SK-N-SH treated with all-trans-retinoic acid at 6 μM for 48 hours (cell line): ENCODE measurements around the gene ST6GAL2.
A peak's percentile ranks its signal among the peaks of the same experiment; 100 is the strongest.

Experiments
- ARNTL ChIP-seq: fragments of 450-650 bp; formaldehyde crosslinking; IDR thresholded peaks from 2 replicates; pipeline ENCODE4 v1.5.0; 2020; ENCODE audit warnings: low read depth, mild to moderate bottlenecking, moderate library complexity, borderline replicate concordance
- CSDC2 ChIP-seq: fragments of 250-450 bp; sonication (Bioruptor Pico); IDR thresholded peaks from 2 replicates; pipeline ENCODE4 v1.5.0; 2020; ENCODE audit warnings: mild to moderate bottlenecking, moderate library complexity
- ESRRG ChIP-seq: fragments of 250-450 bp; sonication (Bioruptor Pico); IDR thresholded peaks from 2 replicates; pipeline ENCODE4 v1.6.1; 2021; ENCODE audit warnings: mild to moderate bottlenecking
- OSR1 ChIP-seq: fragments of 250-450 bp; sonication (Bioruptor Pico); IDR thresholded peaks from 2 replicates; pipeline ENCODE4 v1.8.0; 2022; ENCODE audit warnings: moderate library complexity, mild to moderate bottlenecking, inconsistent platforms
- PATZ1 ChIP-seq: fragments of 250-450 bp; sonication (Bioruptor Pico); IDR thresholded peaks from 2 replicates; pipeline ENCODE4 v1.8.0; 2020; ENCODE audit warnings: mild to moderate bottlenecking, moderate library complexity, borderline replicate concordance
- RARB ChIP-seq: fragments of 250-450 bp; sonication (Bioruptor Pico); IDR thresholded peaks from 2 replicates; pipeline ENCODE4 v1.8.0; 2021; ENCODE audit warnings: mild to moderate bottlenecking, moderate library complexity
- SNAI2 ChIP-seq: fragments of 250-450 bp; sonication (Bioruptor Pico); IDR thresholded peaks from 2 replicates; pipeline ENCODE4 v1.5.0; 2020; ENCODE audit warnings: mild to moderate bottlenecking, moderate library complexity
- TOX ChIP-seq: fragments of 250-450 bp; sonication (Bioruptor Pico); IDR thresholded peaks from 2 replicates; pipeline ENCODE4 v1.8.0; 2021; ENCODE audit warnings: mild to moderate bottlenecking, moderate library complexity, borderline replicate concordance
- ZFP3 ChIP-seq: fragments of 250-450 bp; sonication (Bioruptor Pico); IDR thresholded peaks from 2 replicates; pipeline ENCODE4 v1.5.0; 2020; ENCODE audit warnings: mild to moderate bottlenecking, moderate library complexity
- ZFP30 ChIP-seq: fragments of 450-650 bp; formaldehyde crosslinking; IDR thresholded peaks from 2 replicates; pipeline ENCODE4 v1.5.0; 2022; ENCODE audit warnings: mild to moderate bottlenecking, moderate library complexity
- ZNF565 ChIP-seq: fragments of 450-650 bp; formaldehyde crosslinking; conservative IDR thresholded peaks from 2 replicates; pipeline ENCODE4 v1.5.0; 2020; ENCODE audit warnings: low read depth, mild to moderate bottlenecking, moderate library complexity
- ZNF70 ChIP-seq: fragments of 450-650 bp; formaldehyde crosslinking; IDR thresholded peaks from 2 replicates; pipeline ENCODE4 v1.5.0; 2020; ENCODE audit warnings: mild to moderate bottlenecking, moderate library complexity
- TF ChIP-seq, protein P1 (sequence below): fragments of 250-450 bp; sonication (Bioruptor Pico); IDR thresholded peaks from 2 replicates; pipeline ENCODE4 v1.5.1; 2020; ENCODE audit warnings: low read depth, mild to moderate bottlenecking, moderate library complexity
- TF ChIP-seq, protein P2 (sequence below): fragments of 250-450 bp; sonication (Bioruptor Pico); IDR thresholded peaks from 2 replicates; pipeline ENCODE4 v1.5.0; 2020; ENCODE audit warnings: mild to moderate bottlenecking, moderate library complexity

- TF ChIP-seq, protein P1, sequence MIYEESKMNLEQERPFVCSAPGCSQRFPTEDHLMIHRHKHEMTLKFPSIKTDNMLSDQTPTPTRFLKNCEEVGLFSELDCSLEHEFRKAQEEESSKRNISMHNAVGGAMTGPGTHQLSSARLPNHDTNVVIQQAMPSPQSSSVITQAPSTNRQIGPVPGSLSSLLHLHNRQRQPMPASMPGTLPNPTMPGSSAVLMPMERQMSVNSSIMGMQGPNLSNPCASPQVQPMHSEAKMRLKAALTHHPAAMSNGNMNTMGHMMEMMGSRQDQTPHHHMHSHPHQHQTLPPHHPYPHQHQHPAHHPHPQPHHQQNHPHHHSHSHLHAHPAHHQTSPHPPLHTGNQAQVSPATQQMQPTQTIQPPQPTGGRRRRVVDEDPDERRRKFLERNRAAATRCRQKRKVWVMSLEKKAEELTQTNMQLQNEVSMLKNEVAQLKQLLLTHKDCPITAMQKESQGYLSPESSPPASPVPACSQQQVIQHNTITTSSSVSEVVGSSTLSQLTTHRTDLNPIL (CRISPR knock-in tag), result no peak
- TF ChIP-seq ZNF565 (no peak), ZFP3 (CRISPR knock-in tag) (no peak), ESRRG (CRISPR knock-in tag) (no peak), RARB (no peak), TOX (CRISPR knock-in tag) (no peak), ZNF70 (CRISPR knock-in tag) (no peak), OSR1 (CRISPR knock-in tag) (no peak), CSDC2 (CRISPR knock-in tag) (no peak), PATZ1 (CRISPR knock-in tag) (no peak), ARNTL (CRISPR knock-in tag) (no peak), ZFP30 (CRISPR knock-in tag) (no peak), SNAI2 (CRISPR knock-in tag) (no peak)
- TF ChIP-seq, protein P2, sequence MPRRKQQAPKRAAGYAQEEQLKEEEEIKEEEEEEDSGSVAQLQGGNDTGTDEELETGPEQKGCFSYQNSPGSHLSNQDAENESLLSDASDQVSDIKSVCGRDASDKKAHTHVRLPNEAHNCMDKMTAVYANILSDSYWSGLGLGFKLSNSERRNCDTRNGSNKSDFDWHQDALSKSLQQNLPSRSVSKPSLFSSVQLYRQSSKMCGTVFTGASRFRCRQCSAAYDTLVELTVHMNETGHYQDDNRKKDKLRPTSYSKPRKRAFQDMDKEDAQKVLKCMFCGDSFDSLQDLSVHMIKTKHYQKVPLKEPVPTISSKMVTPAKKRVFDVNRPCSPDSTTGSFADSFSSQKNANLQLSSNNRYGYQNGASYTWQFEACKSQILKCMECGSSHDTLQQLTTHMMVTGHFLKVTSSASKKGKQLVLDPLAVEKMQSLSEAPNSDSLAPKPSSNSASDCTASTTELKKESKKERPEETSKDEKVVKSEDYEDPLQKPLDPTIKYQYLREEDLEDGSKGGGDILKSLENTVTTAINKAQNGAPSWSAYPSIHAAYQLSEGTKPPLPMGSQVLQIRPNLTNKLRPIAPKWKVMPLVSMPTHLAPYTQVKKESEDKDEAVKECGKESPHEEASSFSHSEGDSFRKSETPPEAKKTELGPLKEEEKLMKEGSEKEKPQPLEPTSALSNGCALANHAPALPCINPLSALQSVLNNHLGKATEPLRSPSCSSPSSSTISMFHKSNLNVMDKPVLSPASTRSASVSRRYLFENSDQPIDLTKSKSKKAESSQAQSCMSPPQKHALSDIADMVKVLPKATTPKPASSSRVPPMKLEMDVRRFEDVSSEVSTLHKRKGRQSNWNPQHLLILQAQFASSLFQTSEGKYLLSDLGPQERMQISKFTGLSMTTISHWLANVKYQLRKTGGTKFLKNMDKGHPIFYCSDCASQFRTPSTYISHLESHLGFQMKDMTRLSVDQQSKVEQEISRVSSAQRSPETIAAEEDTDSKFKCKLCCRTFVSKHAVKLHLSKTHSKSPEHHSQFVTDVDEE (CRISPR knock-in tag), result 0 out of 2 replicates have a peak, but pooled peaks have one; percentile 15
These were observed 1.2 kb upstream of the ST6GAL2 start for GRCh38 chr2:106886916-106887758.
